Effector memory CD8-positive, alpha-beta T cell (primary cell): Measurements from ENCODE around the gene FRYL.

ENCODE experiments used
- ATAC-seq: fragments of 150-1000 bp; cut with Tn5 transposase; replicated peaks from 2 replicates; pipeline ENCODE4 v1.10.0; 2021; ENCODE audit warnings: mild to moderate bottlenecking, moderate library complexity
- DNase-seq, 3 experiments: peaks; one replicate each; pipeline ENCODE4 v3.0.0; 2021
- H3K27ac Mint-ChIP-seq, 2 donors: one replicate each; pipeline ENCODE4 v1.8.0; 2022; ENCODE audit warnings: mild to moderate bottlenecking in 2 of 2, mixed read lengths in 2 of 2, moderate library complexity in 2 of 2
- H3K27me3 Mint-ChIP-seq, 2 donors: one replicate each; pipeline ENCODE4 v1.8.0; 2022; ENCODE audit warnings: mixed read lengths in 2 of 2
- H3K36me3 Mint-ChIP-seq: one replicate; pipeline ENCODE4 v1.8.0; 2022; ENCODE audit warnings: mild to moderate bottlenecking, moderate library complexity, mixed read lengths; ENCODE audit not compliant: insufficient read depth
- H3K4me1 Mint-ChIP-seq, 2 donors: one replicate each; pipeline ENCODE4 v1.8.0; 2022; ENCODE audit warnings: low read depth in 2 of 2, mixed read lengths in 2 of 2
- H3K4me3 Mint-ChIP-seq, 2 donors: one replicate each; pipeline ENCODE4 v1.8.0; 2022; ENCODE audit warnings: mild to moderate bottlenecking in 2 of 2, mixed read lengths in 2 of 2, moderate library complexity in 2 of 2
- H3K9me3 Mint-ChIP-seq, 2 donors: one replicate each; pipeline ENCODE4 v1.8.0; 2022; ENCODE audit warnings: mixed read lengths in 2 of 2

The FRYL gene

DNA sequence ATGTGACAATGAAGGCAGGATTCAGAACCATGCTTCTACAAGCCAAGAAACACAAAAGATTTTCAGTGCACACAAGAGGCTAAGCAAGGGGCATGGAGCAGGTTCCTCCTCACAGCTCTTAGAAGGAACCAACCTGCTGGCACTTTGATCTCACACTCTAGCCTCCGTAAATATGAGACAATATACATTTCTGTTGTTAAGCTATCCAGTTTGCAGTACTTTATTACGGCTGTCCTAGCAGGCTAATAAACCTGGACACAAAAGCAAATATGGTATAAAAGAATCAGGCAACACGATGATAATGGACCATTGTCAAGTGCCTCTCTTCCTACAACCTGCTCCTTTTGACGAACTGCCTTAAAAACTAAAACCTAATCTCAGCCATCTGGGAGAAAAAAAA, 175.6 kb downstream of the FRYL start:
- Mint-ChIP-seq H3K27ac (no peak overlapping the region), H3K36me3 (peaks cover 34% of the 10 kb centered on the region), H3K27me3 (no peaks in the 10 kb centered on the region), H3K4me1 (peaks cover 0 to 4% of the 10 kb centered on the region in 2 donors), H3K4me3 (no peak overlapping the region), H3K9me3 (no peaks in the 10 kb centered on the region)
- DNase-seq (no peak), ATAC-seq (no peak)

- no peak overlapping the region for H3K27ac Mint-ChIP-seq
These were observed 176.0 kb downstream of the FRYL start for GRCh38 chr4:48604041-48604440.

GRCh38 chr4:48603366-48604003, 176.6 kb downstream of the FRYL start:
- Mint-ChIP-seq H3K27ac (peak overlapping the region in 1 of 2 donors; percentile 23), H3K4me3 (no peak overlapping the region), H3K27me3 (no peaks in the 10 kb centered on the region), H3K36me3 (peaks cover 39% of the 10 kb centered on the region), H3K4me1 (peaks cover 0 to 4% of the 10 kb centered on the region in 2 donors), H3K9me3 (no peaks in the 10 kb centered on the region)
- DNase-seq (no peak), ATAC-seq (no peak)

More at GRCh38 chr4:48604041-48604440, 176.0 kb downstream of the FRYL start:
- ATAC-seq (no peak), DNase-seq (no peak)
- Mint-ChIP-seq H3K27me3 (no peaks in the 10 kb centered on the region), H3K36me3 (peaks cover 39% of the 10 kb centered on the region), H3K9me3 (no peaks in the 10 kb centered on the region), H3K4me3 (no peak overlapping the region), H3K4me1 (peaks cover 0 to 4% of the 10 kb centered on the region in 2 donors)

DNA sequence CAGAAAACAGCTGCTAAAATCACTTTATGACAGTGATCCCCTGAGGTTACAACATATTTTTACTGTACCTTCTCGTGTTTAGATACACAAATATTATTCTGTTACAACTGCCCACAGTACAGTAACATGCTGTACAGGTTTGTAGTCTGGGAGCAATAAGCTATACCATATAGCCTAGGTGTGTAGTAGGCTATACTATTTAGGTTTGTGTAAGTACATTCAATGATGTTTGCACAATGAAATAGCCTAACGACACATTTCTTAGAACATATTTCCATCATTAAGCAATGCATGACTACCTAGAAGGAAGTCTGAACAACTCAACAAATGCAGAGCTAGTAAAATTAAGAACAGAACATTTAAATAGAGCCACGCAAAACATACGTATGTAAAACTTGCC, 177.3 kb downstream of the FRYL start:
- H3K27me3 Mint-ChIP-seq = no peaks in the 10 kb centered on the region
- no peak overlapping the region for H3K4me3 Mint-ChIP-seq
- H3K27ac Mint-ChIP-seq = peak overlapping the region; percentile 23 to 56
- peaks cover 36% of the 10 kb centered on the region for H3K36me3 Mint-ChIP-seq
- ATAC-seq (no peak), DNase-seq (no peak)
- no peaks in the 10 kb centered on the region for H3K9me3 Mint-ChIP-seq
- H3K4me1 Mint-ChIP-seq = peaks cover 0 to 4% of the 10 kb centered on the region in 2 donors

DNA sequence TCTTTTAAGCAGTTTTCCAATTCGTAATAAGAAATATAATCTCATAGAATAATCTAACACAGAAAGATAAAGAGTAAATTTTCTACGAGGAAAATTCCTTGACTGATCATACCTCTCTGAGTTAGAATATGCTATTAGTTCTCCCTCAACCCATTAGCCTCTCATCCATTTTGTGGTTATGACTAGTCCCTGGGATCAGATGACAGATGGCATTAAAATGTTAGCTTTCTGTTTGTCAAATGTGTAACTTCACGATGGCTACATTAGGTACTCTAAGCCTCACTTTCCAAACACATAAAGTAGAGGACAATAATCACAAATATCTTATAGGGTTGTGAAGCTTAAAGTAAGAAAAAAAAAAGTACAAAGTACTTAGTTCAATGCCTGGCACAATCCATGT, 177.9 kb downstream of the FRYL start:
- Mint-ChIP-seq H3K4me3 (no peak overlapping the region), H3K27me3 (no peaks in the 10 kb centered on the region), H3K4me1 (peaks cover 0 to 4% of the 10 kb centered on the region in 2 donors), H3K9me3 (no peaks in the 10 kb centered on the region), H3K36me3 (peaks cover 33% of the 10 kb centered on the region), H3K27ac (peak overlapping the region in 1 of 2 donors; percentile 56)
- DNase-seq (no peak), ATAC-seq (no peak)

DNA sequence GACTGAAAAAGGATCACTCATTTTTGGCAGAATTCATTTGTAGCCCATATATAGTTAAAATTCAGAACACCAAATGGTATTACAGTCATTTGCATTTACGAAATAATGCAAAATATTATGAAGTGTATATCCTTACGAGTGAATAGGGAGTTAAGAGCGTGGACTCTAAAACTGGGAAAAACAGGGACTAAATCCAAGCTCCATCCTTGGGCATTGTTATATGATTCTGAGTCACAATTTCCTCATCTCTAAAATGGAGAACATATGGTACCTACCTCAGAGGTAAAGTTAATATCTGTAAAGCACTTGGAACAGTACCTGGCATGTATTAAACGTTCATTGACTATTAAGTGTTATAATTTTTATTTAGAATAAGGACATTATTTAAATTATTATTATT, 183.7 kb downstream of the FRYL start:
- Mint-ChIP-seq H3K4me3 (no peak overlapping the region), H3K27ac (no peak overlapping the region), H3K27me3 (no peaks in the 10 kb centered on the region), H3K4me1 (peaks cover 0 to 2% of the 10 kb centered on the region in 2 donors), H3K36me3 (peaks cover 30% of the 10 kb centered on the region), H3K9me3 (no peaks in the 10 kb centered on the region)
- ATAC-seq (no peak), DNase-seq (no peak)

GRCh38 chr4:48594180-48594579, 185.9 kb downstream of the FRYL start:
- Mint-ChIP-seq H3K9me3 (no peaks in the 10 kb centered on the region), H3K27me3 (no peaks in the 10 kb centered on the region), H3K4me1 (peaks cover 0 to 2% of the 10 kb centered on the region in 2 donors), H3K4me3 (no peak overlapping the region), H3K36me3 (peaks cover 31% of the 10 kb centered on the region), H3K27ac (no peak overlapping the region)
- no peak for DNase-seq
- ATAC-seq = no peak

DNA sequence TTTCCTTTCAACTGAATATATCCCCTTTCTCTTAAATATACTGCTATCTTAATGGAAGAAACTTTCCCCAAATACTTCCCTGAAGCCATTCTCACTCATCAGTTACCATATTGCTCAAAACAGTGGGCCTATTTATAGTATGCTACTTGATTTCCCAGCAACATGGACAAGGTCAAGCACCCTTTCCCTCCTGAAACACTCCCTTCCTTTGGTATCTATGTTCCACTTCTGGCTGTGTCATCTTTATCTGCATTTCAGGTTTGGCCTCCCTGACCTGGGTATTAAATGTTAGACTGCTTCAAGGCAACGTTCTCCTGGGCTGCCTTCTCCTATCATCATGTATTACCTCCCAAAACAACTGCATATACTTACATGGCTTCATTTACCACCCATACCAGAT, 188.7 kb downstream of the FRYL start:
- Mint-ChIP-seq H3K27ac (peak overlapping the region in 1 of 2 donors; percentile 5), H3K27me3 (no peaks in the 10 kb centered on the region), H3K4me1 (peaks cover 4 to 6% of the 10 kb centered on the region in 2 donors), H3K9me3 (no peaks in the 10 kb centered on the region), H3K4me3 (no peak overlapping the region), H3K36me3 (peaks cover 35% of the 10 kb centered on the region)
- no peak for DNase-seq
- no peak for ATAC-seq

DNA sequence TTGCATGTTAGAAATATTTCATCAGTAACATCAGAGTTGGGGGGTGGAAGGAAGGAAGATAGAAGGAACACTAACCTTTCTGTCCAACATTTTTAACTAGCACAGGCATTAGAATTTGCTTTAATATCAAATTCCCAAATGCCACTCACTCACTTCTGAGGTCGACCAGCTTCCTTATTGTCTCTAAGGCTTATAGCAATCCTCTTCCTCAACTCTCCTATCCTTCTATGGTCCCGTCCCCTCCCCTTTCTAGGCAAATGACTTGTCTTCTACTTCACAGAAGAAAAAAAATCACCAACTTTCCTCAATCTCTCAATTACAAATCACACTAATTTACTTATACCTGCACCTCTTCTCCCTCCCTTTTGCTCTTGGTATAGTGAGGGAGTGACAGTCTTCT, 189.2 kb downstream of the FRYL start:
- Mint-ChIP-seq H3K4me1 (peaks cover 6% of the 10 kb centered on the region in 2 donors), H3K9me3 (no peaks in the 10 kb centered on the region), H3K4me3 (no peak overlapping the region), H3K36me3 (peaks cover 34% of the 10 kb centered on the region), H3K27ac (peak overlapping the region in 1 of 2 donors; percentile 5), H3K27me3 (no peaks in the 10 kb centered on the region)
- no peak for ATAC-seq
- DNase-seq = no peak

DNA sequence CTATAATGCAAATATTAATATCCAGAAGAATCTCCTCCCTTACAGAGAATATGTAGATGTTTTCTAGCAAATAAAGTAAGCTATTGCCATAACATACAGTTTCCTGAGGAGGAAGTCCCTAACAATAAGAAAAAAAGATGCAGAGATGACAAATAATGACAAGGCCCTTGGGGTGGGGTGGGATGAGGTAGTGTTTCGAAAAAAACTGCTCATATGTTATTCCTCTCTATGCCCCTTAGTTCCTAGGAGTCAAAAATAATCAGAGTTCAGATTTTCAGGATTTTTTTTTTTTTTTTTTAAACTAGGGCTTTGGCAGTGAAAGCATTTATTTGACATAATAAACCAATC, 191.0 kb downstream of the FRYL start:
- Mint-ChIP-seq H3K27ac (peak overlapping the region; percentile 27 to 84), H3K36me3 (peaks cover 32% of the 10 kb centered on the region)

DNA sequence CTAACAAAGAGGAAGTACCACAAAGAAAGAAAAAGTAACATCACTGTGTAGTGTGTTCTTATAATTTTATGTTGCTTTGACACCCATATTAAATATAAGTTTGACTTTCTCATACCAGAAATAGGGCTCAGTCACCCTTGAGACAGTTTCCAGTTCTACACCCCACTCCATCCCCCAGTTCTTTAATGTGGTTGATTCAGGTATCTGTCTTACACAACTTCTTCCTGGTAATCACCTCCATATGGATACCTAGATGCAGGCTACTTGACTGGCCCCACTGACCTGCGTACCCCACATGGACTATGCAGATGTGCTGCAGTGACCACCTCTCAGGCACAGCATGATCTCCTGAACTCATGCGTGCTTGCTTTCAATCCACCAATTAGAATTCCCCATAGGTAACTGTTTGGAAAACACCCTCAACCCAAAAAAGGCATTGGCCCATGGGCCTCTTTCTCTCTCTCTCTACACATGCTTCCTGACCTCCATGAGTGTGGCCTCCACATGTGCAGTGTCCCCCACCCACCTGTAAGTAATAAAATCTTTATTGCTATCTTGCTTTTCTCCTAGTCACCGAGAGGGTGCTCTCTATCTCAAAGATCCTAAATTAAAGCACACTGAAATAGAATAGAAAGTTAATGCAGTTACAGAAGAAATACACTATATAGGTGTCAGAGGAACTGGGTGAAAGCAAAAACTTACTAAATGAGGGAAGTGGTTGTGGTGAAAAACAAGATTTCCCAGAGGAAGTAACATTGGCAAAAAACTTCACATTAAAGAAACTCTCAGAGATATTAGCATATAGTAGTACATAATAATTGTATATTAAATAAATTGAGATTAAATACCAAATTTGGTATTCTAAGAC, 191.6 kb downstream of the FRYL start:
- Mint-ChIP-seq H3K36me3 (peaks cover 34% of the 10 kb centered on the region), H3K27ac (peak overlapping the region; percentile 83 to 84), H3K9me3 (no peaks in the 10 kb centered on the region), H3K27me3 (no peaks in the 10 kb centered on the region), H3K4me3 (no peak overlapping the region), H3K4me1 (peaks cover 6 to 7% of the 10 kb centered on the region in 2 donors)
- ATAC-seq = no peak
- DNase-seq = no peak

More for the DNA sequence above, 191.0 kb downstream of the FRYL start:
- DNase-seq = no peak
- no peak for ATAC-seq
- H3K4me3 Mint-ChIP-seq = no peak overlapping the region
- no peaks in the 10 kb centered on the region for H3K27me3 Mint-ChIP-seq
- no peaks in the 10 kb centered on the region for H3K9me3 Mint-ChIP-seq
- H3K4me1 Mint-ChIP-seq = peaks cover 6 to 7% of the 10 kb centered on the region in 2 donors

GRCh38 chr4:48585401-48585800, 194.7 kb downstream of the FRYL start:
- no peaks in the 10 kb centered on the region for H3K9me3 Mint-ChIP-seq
- peaks cover 42% of the 10 kb centered on the region for H3K36me3 Mint-ChIP-seq
- H3K4me1 Mint-ChIP-seq = peaks cover 4 to 7% of the 10 kb centered on the region in 2 donors
- DNase-seq (no peak), ATAC-seq (no peak)
- H3K4me3 Mint-ChIP-seq = no peak overlapping the region
- peak overlapping the region; percentile 9 to 59 for H3K27ac Mint-ChIP-seq
- no peaks in the 10 kb centered on the region for H3K27me3 Mint-ChIP-seq

DNA sequence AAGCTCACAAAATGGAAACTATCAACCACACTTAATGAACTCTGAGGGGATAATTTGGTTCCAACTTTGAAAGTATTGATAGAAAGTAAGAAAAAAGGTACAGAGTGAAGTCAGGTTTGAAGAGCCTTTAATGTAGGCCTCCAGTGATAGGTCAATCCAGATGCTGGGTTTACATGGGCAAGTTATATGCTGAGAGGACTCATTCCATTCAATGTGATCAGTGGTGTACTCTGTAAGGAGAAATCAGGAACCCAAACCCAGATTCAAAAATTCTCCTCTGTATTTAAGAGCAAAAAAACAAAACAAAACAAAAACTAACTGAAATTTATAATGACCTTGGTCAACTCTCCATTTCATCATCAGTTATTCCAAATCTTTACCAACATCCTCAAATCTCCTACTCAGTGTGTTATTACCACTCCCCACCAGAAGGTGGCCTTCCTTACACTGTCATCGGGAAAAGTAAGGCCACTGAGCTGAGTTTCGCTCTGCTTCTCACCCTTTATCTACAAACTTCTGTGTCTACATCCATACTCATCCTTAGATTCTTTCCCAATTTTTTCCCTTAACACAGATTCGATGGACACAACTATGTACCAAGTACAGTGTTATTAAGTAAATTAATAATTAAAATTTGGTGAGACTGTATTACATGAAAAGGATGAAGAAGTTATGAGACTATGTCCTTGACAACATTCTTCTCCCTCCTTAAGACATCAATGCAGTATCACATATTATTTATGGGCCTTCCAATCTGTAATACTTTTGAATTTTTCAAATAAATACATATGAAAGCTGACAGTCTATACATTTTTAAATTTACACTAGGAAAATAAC, 201.7 kb downstream of the FRYL start:
- peaks cover 50% of the 10 kb centered on the region for H3K36me3 Mint-ChIP-seq
- peak overlapping the region in 1 of 2 donors; percentile 32 for H3K27ac Mint-ChIP-seq
- no peak overlapping the region for H3K4me3 Mint-ChIP-seq
- no peaks in the 10 kb centered on the region for H3K4me1 Mint-ChIP-seq
- DNase-seq (peak; percentile 39 to 55 (median 43)), ATAC-seq (peak; percentile 89)
- no peaks in the 10 kb centered on the region for H3K27me3 Mint-ChIP-seq
- no peaks in the 10 kb centered on the region for H3K9me3 Mint-ChIP-seq
